Renal pelvis (tissue), 4 donors: ENCODE results near the gene TUBA1B. TPM values are rescaled to one million over a fixed set of nuclear protein-coding genes. Genes with fewer than 3 reads are reported as not detected.
"Not testable (repeated sequence)": the region's sequence is repeated elsewhere in the genome, so short reads cannot be mapped to it uniquely, and the experiment has no call there.

Experiments
- DNase-seq: peaks from one replicate; pipeline ENCODE4 v3.0.0-alpha.2; 2013
- polyA plus RNA-seq, 3 donors: library from polyadenylated mRNA; unstranded; fragments of 120-200 nt; gene quantifications; one replicate each; pipeline ENCODE4 v1.2.1, GENCODE V29; 2013; ENCODE audit not compliant: insufficient read length in 3 of 3

The TUBA1B gene
- polyA plus RNA-seq, 3 donors: 971 to 1,231 (median 1,109) TPM

- DNase-seq: no peak
These were observed 2.4 kb upstream of the TUBA1B start for GRCh38 chr12:49133590-49133989.

GRCh38 chr12:49133014-49133413 lies 1.8 kb upstream of the TUBA1B start:
- DNase-seq: no peak

- peak; percentile 33 for DNase-seq
These were observed 783 bp upstream of the TUBA1B start for GRCh38 chr12:49131894-49132461.

GRCh38 chr12:49130151-49131050 lies 794 bp downstream of the TUBA1B start:
- DNase-seq: peak; percentile 91

- no peak for DNase-seq
These were observed 1.7 kb downstream of the TUBA1B start for GRCh38 chr12:49129332-49130150.

- not testable (repeated sequence) for DNase-seq
These were observed 3.2 kb downstream of the TUBA1B start for GRCh38 chr12:49127971-49128370.

- no peak for DNase-seq
These were observed 4.1 kb downstream of the TUBA1B start for GRCh38 chr12:49126852-49127763.

- peak; percentile 40 for DNase-seq
These were observed 10.0 kb downstream of the TUBA1B start for GRCh38 chr12:49121047-49121696.

- no peak for DNase-seq
These were observed 20.0 kb downstream of the TUBA1B start for GRCh38 chr12:49111206-49111605.

- peak; percentile 98 for DNase-seq
These were observed 20.6 kb downstream of the TUBA1B start, which contains the start of gene LMBR1L for GRCh38 chr12:49110464-49111155. Gene LMBR1L (minus strand): TSS chr12:49110847. CDS start chr12:49110555, 292 bp downstream.

- DNase-seq: no peak
These were observed 21.3 kb downstream of the TUBA1B start for GRCh38 chr12:49109641-49110463.

GRCh38 chr12:49108958-49109404 lies 22.2 kb downstream of the TUBA1B start:
- DNase-seq: peak; percentile 26

GRCh38 chr12:49105504-49106084 lies 25.6 kb downstream of the TUBA1B start:
- no peak for DNase-seq

- no peak for DNase-seq
These were observed 26.4 kb downstream of the TUBA1B start for GRCh38 chr12:49104822-49105221.

- no peak for DNase-seq
These were observed 30.8 kb downstream of the TUBA1B start for GRCh38 chr12:49100380-49100779.

- DNase-seq: no peak
These were observed 32.5 kb downstream of the TUBA1B start for GRCh38 chr12:49098703-49099102.

GRCh38 chr12:49098035-49098451 lies 33.2 kb downstream of the TUBA1B start:
- DNase-seq: peak; percentile 31

GRCh38 chr12:49097381-49097780 lies 33.8 kb downstream of the TUBA1B start:
- DNase-seq: no peak

- DNase-seq: no peak
These were observed 36.2 kb downstream of the TUBA1B start for GRCh38 chr12:49094975-49095365.
